GM10266 (cell line): Measurements from ENCODE around the gene EML6.
A peak's percentile ranks its signal among the peaks of the same experiment; 100 is the strongest.

Experiments
- DNase-seq: peaks from one replicate; pipeline ENCODE4 v3.0.0; 2012; ENCODE audit errors: extremely low spot score
- CTCF ChIP-seq: IDR thresholded peaks from 2 replicates; pipeline ENCODE4 v1.5.1; 2012; ENCODE audit warnings: mild to moderate bottlenecking, low read depth; ENCODE audit not compliant: control insufficient read depth, insufficient read depth; ENCODE audit errors: missing control alignments

Gene EML6

GRCh38 chr2:54968561-54969218 lies 245.2 kb downstream of the EML6 start:
- no peak for DNase-seq
- TF ChIP-seq CTCF = no peak

- no peak for TF ChIP-seq CTCF
- no peak for DNase-seq
These were observed 246.0 kb downstream of the EML6 start for GRCh38 chr2:54969295-54969939.

- no peak for DNase-seq
- TF ChIP-seq CTCF = no peak
These were observed 246.5 kb downstream of the EML6 start for GRCh38 chr2:54969940-54970338.

GRCh38 chr2:54975175-54975574 lies 251.7 kb downstream of the EML6 start:
- no peak for TF ChIP-seq CTCF
- no peak for DNase-seq

GRCh38 chr2:54975598-54976492 lies 252.4 kb downstream of the EML6 start:
- DNase-seq = no peak
- no peak for TF ChIP-seq CTCF

GRCh38 chr2:54977149-54977548 lies 253.7 kb downstream of the EML6 start:
- DNase-seq = peak; percentile 38
- no peak for TF ChIP-seq CTCF

- no peak for DNase-seq
- TF ChIP-seq CTCF = no peak
These were observed 256.0 kb downstream of the EML6 start for GRCh38 chr2:54979321-54980044.
